ENCODE results near the gene KIAA0825. TPM values are rescaled to one million over a fixed set of nuclear protein-coding genes. Genes with fewer than 3 reads are reported as not detected.

The KIAA0825 gene
- total RNA-seq, 4 donors from 2014 or later, result 2.5 to 9.3 (median 5.3) TPM

DNA sequence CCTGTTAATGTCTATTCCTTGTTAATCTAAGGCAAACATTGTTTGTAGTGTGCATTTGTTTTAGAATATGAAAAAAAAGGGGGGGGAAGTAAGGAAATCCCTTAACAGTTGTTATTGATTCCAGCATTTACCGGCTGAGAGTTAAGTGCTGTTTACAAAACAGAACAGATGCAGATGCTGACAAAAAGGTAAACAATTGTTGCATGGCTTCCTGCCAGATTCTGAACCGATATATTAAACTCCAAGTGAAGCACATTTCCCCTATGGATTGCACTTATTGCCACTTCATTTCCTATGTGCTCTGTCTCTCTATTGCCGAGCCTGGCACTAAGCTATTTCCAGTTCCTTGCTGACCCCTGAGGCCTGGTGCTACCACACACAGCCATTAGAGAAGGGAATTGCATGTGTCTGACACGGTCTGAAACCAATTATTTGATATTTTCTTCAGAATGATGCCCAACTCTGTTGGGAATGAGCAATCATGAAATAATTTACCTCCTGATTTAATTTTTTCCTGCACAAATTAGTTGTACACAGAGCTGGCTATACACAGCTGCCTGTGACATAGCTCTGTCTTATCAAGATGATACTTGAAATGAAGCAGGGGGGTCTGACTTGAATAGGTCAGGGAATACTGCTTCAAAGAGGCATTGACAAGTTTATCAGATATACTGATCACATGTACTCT lies 109.8 kb downstream of the KIAA0825 start:
- DNase-seq (ENCODE audit: low spot score) (no peak), ATAC-seq (ENCODE audit: low FRiP score) (no peak)
- TF ChIP-seq, protein P1, sequence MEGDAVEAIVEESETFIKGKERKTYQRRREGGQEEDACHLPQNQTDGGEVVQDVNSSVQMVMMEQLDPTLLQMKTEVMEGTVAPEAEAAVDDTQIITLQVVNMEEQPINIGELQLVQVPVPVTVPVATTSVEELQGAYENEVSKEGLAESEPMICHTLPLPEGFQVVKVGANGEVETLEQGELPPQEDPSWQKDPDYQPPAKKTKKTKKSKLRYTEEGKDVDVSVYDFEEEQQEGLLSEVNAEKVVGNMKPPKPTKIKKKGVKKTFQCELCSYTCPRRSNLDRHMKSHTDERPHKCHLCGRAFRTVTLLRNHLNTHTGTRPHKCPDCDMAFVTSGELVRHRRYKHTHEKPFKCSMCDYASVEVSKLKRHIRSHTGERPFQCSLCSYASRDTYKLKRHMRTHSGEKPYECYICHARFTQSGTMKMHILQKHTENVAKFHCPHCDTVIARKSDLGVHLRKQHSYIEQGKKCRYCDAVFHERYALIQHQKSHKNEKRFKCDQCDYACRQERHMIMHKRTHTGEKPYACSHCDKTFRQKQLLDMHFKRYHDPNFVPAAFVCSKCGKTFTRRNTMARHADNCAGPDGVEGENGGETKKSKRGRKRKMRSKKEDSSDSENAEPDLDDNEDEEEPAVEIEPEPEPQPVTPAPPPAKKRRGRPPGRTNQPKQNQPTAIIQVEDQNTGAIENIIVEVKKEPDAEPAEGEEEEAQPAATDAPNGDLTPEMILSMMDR (IDR thresholded peaks at IDR 0.05), result no peak

DNA sequence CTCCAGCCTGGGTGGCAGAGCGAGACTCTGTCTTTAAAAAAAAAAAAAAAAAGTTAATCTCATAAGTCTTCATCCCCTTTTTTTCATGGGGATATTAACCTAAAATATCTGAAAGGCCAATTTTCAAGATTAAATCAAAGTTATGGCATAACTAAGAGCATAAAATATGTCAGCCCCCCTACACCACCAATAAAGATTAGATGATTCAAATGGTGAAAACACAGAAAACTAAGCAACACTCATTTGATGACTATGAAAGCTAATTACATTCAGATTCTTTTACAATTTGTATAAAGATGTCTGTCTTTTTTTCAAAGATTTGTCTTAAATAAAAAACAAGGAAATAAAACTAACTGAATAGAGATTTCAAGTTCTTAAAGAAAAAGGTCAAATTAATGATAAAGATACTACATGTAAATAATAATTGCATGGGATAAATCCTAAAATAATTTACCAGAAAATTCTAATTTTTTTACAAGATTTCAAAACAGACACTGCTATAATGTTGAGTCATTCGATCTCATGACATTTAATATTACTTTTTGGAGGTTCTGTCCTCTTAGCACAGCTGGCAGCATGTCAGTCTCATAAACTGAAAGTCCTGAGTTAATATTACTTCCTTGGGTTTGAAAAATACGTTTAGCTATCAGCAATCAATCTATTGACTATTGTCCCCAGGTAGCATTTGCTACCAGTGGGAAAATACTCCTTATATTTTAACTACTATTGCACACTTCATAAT lies 112.9 kb downstream of the KIAA0825 start:
- no peak for DNase-seq (ENCODE audit: low spot score)
- TF ChIP-seq, protein P1 (IDR thresholded peaks at IDR 0.05), result no peak
- ATAC-seq (ENCODE audit: low FRiP score), result no peak

DNA sequence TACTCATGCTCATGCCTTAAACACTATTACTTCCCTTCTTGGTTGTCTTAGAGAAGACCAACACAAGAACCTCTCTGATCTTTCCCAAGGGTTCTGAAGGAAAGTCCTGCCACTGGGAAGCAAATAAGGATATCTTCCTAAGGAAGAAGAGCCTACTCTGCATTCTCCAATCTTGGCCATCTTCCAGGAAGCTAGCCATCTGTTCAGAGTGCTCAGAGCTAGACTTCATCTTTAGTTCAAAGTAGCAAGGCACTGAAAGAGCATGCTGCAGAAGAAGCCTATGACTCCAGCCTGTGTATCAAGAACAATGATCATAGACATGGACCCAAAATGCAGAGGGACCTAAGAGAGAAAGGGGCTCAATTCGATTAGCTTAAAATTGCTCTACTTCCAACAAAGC lies 114.7 kb downstream of the KIAA0825 start:
- TF ChIP-seq, protein P1 (IDR thresholded peaks at IDR 0.05), result no peak
- ATAC-seq (ENCODE audit: low FRiP score) (no peak), DNase-seq (ENCODE audit: low spot score) (no peak)

DNA sequence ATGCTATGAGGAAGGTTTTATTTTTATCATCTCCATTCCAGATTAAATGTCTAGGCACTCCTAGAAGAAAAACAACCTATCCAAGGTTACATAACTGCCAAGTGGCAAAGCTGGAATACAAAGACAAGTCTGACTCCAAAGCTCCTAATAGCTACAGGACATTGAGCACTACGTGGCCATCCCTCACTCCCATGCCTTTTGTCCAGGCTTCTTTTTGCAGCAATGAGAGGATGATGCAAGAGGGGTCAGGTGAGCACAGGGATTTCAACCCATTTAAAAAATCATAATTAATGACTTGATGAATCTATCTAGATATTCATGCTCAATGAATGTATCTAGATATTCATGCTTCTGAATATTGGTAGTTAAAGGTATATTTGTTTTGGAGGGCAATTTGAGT lies 117.0 kb downstream of the KIAA0825 start:
- TF ChIP-seq, protein P1 (IDR thresholded peaks at IDR 0.05), result no peak
- DNase-seq (ENCODE audit: low spot score), result no peak
- no peak for ATAC-seq (ENCODE audit: low FRiP score)

DNA sequence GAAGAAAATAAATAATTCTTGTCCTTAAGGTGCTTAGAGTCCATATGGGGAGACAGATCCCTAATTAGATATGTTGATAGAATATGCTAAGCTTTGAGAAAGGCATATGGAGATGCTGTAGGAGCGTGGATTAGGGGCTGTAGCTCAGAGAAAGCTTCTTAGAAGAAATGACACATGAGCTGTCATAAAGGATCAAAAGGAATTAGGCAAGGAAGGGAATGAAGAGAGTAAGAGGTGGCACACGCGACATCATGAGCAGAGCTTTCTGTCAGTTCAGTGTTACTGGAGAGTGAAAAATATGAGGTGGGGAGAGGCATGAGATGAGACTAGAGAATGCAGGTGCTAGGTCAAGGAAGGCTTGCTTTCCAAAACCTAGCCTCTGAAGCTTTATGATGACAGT lies 118.6 kb downstream of the KIAA0825 start:
- no peak for DNase-seq (ENCODE audit: low spot score)
- TF ChIP-seq, protein P1 (IDR thresholded peaks at IDR 0.05), result no peak
- no peak for ATAC-seq (ENCODE audit: low FRiP score)

DNA sequence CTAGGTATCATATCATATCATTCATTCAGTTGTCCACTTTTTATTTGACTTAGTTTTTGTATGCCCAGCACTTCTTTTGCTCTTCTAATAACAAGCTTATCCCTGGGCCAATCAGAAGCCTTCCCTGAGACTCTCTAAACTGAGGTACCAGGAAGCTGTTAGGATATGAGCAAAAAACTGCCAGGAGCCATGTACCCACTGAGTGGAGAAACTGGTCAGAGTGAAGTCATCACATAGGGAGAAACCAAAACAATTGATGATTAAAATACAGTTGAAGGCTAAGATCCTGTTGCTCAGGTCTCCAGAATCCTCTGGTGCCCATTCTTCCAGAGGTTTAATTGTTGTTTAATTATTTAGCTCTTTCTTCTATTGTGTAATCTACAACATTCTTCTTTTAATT lies 120.2 kb downstream of the KIAA0825 start:
- TF ChIP-seq, protein P1 (IDR thresholded peaks at IDR 0.05), result no peak

DNA sequence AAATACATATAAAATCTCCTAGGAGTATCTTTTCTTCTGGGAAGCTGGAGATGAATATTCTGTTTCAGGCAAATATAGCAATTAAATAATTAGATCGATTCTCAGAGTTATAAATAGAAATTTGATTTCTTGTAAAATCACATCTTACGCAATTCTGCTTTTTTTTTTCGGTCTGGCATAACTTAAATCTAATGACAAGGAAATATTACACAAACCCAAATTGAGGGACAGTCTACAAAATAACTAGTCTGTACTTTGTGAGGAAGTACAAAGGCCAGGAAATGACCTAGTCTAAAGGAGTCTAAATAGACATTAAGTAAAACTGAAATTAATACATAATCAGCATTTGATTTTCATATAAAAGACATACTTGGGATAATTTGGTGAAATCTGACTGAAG lies 133.3 kb downstream of the KIAA0825 start:
- DNase-seq (ENCODE audit: low spot score) (no peak), ATAC-seq (ENCODE audit: low FRiP score) (no peak)
- TF ChIP-seq, protein P1 (IDR thresholded peaks at IDR 0.05), result no peak

More for the DNA sequence above, 120.2 kb downstream of the KIAA0825 start:
- ATAC-seq (ENCODE audit: low FRiP score), result no peak
- no peak for DNase-seq (ENCODE audit: low spot score)

All from omental fat pad (tissue), 4 donors.